ENCODE results near the gene ABCG8.

The ABCG8 gene

GRCh38 chr2:43889416-43889815, 50.6 kb downstream of the ABCG8 start:
- Histone ChIP-seq H3K4me2 (ENCODE audit: insufficient read depth, low read length) (no peak overlapping the region), H3K4me3 (ENCODE audit: low read depth in 1 of 2, low read length in 2 of 2) (no peak overlapping the region), H3K4me1 (ENCODE audit: insufficient read depth, low read length) (no peaks in the 10 kb centered on the region), H3K79me2 (ENCODE audit: insufficient read depth, low read length) (no peaks in the 10 kb centered on the region), H3K9ac (ENCODE audit: low read depth, low read length) (no peak overlapping the region), H3K27ac (ENCODE audit: low read length) (no peak overlapping the region), H3K36me3 (ENCODE audit: insufficient read depth, low read length) (peaks cover 77% of the 10 kb centered on the region), H4K20me1 (ENCODE audit: insufficient read depth, low read length) (no peaks in the 10 kb centered on the region), H3K27me3 (ENCODE audit: insufficient read depth, low read length, poor library complexity) (no peaks in the 10 kb centered on the region), H2AFZ (ENCODE audit: low read depth, low read length) (no peak overlapping the region), H3K9me3 (ENCODE audit: insufficient read depth, low read length, severe bottlenecking) (no peaks in the 10 kb centered on the region)
- DNase-seq: no peak
- TF ChIP-seq CTCF (IDR thresholded peaks at IDR 0.05; ENCODE audit: borderline replicate concordance, extremely low read depth, low read length, poor library complexity, severe bottlenecking): no peak
- no peak for TF ChIP-seq EZH2 (IDR thresholded peaks at IDR 0.05; ENCODE audit: borderline replicate concordance, low read depth, low read length, severe bottlenecking)
- ATAC-seq (ENCODE audit: insufficient read depth, low read depth): no peak

GRCh38 chr2:43890855-43891254, 52.1 kb downstream of the ABCG8 start:
- Histone ChIP-seq H2AFZ (ENCODE audit: low read depth, low read length) (no peak overlapping the region), H3K9me3 (ENCODE audit: insufficient read depth, low read length, severe bottlenecking) (no peaks in the 10 kb centered on the region), H3K27ac (ENCODE audit: low read length) (no peak overlapping the region), H3K79me2 (ENCODE audit: insufficient read depth, low read length) (no peaks in the 10 kb centered on the region), H4K20me1 (ENCODE audit: insufficient read depth, low read length) (no peaks in the 10 kb centered on the region), H3K36me3 (ENCODE audit: insufficient read depth, low read length) (peaks cover 90% of the 10 kb centered on the region), H3K4me3 (ENCODE audit: low read depth in 1 of 2, low read length in 2 of 2) (no peak overlapping the region), H3K9ac (ENCODE audit: low read depth, low read length) (no peak overlapping the region), H3K4me1 (ENCODE audit: insufficient read depth, low read length) (no peaks in the 10 kb centered on the region), H3K27me3 (ENCODE audit: insufficient read depth, low read length, poor library complexity) (no peaks in the 10 kb centered on the region), H3K4me2 (ENCODE audit: insufficient read depth, low read length) (no peak overlapping the region)
- ATAC-seq (ENCODE audit: insufficient read depth, low read depth) (no peak), DNase-seq (no peak)
- no peak for TF ChIP-seq EZH2 (IDR thresholded peaks at IDR 0.05; ENCODE audit: borderline replicate concordance, low read depth, low read length, severe bottlenecking)
- TF ChIP-seq CTCF (IDR thresholded peaks at IDR 0.05; ENCODE audit: borderline replicate concordance, extremely low read depth, low read length, poor library complexity, severe bottlenecking): no peak

- no peak for DNase-seq
- ATAC-seq (ENCODE audit: insufficient read depth, low read depth): no peak
Observed at GRCh38 chr2:43894743-43895142, 56.0 kb downstream of the ABCG8 start.

More at GRCh38 chr2:43894743-43895142, 56.0 kb downstream of the ABCG8 start:
- no peak overlapping the region for H3K4me3 ChIP-seq (ENCODE audit: low read depth in 1 of 2, low read length in 2 of 2)
- H3K27me3 ChIP-seq (ENCODE audit: insufficient read depth, low read length, poor library complexity): no peaks in the 10 kb centered on the region
- H3K4me2 ChIP-seq (ENCODE audit: insufficient read depth, low read length): no peak overlapping the region
- H3K4me1 ChIP-seq (ENCODE audit: insufficient read depth, low read length): no peaks in the 10 kb centered on the region
- no peak for TF ChIP-seq EZH2 (IDR thresholded peaks at IDR 0.05; ENCODE audit: borderline replicate concordance, low read depth, low read length, severe bottlenecking)
- TF ChIP-seq CTCF (IDR thresholded peaks at IDR 0.05; ENCODE audit: borderline replicate concordance, extremely low read depth, low read length, poor library complexity, severe bottlenecking): no peak
- H4K20me1 ChIP-seq (ENCODE audit: insufficient read depth, low read length): no peaks in the 10 kb centered on the region
- no peaks in the 10 kb centered on the region for H3K79me2 ChIP-seq (ENCODE audit: insufficient read depth, low read length)
- no peak overlapping the region for H3K9ac ChIP-seq (ENCODE audit: low read depth, low read length)
- peaks cover 90% of the 10 kb centered on the region for H3K36me3 ChIP-seq (ENCODE audit: insufficient read depth, low read length)
- H3K9me3 ChIP-seq (ENCODE audit: insufficient read depth, low read length, severe bottlenecking): no peaks in the 10 kb centered on the region
- H3K27ac ChIP-seq (ENCODE audit: low read length): no peak overlapping the region
- no peak overlapping the region for H2AFZ ChIP-seq (ENCODE audit: low read depth, low read length)

All from DND-41 (cell line).